Esophagus muscularis mucosa (tissue), 4 donors: ENCODE data around the gene OPRPN. TPM values are rescaled to one million over a fixed set of nuclear protein-coding genes. Genes with fewer than 3 reads are reported as not detected.

Experiments
- DNase-seq: peaks from one replicate; pipeline ENCODE4 v3.0.0-alpha.2; 2017; ENCODE audit errors: extremely low spot score
- H3K27ac ChIP-seq, 4 donors: fragments of 200-600 bp; sonication (generic); replicated peaks in 1 of 4; 1 replicate in 3 of 4; 2 replicates in 1 of 4; pipeline ENCODE4 v1.5.1; 2016 to 2019; ENCODE audit warnings: mild to moderate bottlenecking in 1 of 4
- H3K27me3 ChIP-seq, 4 donors: fragments of 200-600 bp; sonication (generic); one replicate each; pipeline versions ENCODE4 v1.5.1 to v1.6.0; 2016 to 2019
- H3K36me3 ChIP-seq, 4 donors: fragments of 200-600 bp; sonication (generic); one replicate each; pipeline ENCODE4 v1.5.1; 2016 to 2019
- H3K4me1 ChIP-seq, 4 donors: fragments of 200-600 bp; sonication (generic); one replicate each; pipeline ENCODE4 v1.5.1; 2016 to 2019
- H3K4me3 ChIP-seq, 4 donors: fragments of 200-600 bp; sonication (generic); 1 replicate in 2 of 4; 2 replicates in 2 of 4; pipeline ENCODE4 v1.5.1; 2016 to 2019; ENCODE audit warnings: mild to moderate bottlenecking in 4 of 4, moderate library complexity in 1 of 4
- H3K9me3 ChIP-seq, 4 donors: fragments of 200-600 bp; sonication (generic); 1 replicate in 3 of 4; 2 replicates in 1 of 4; pipeline ENCODE4 v1.5.1; 2016 to 2019
- EP300 ChIP-seq: sonication (generic); formaldehyde crosslinking; IDR thresholded peaks from one replicate; pipeline ENCODE4 v1.6.1; 2017; ENCODE audit warnings: antibody characterized with exemption
- POLR2A ChIP-seq: fragments of 450-650 bp; IDR thresholded peaks from one replicate; pipeline ENCODE4 v1.6.1; 2017; ENCODE audit warnings: antibody characterized with exemption, moderate library complexity, mild to moderate bottlenecking, low read depth
- POLR2AphosphoS5 ChIP-seq, 2 donors: sonication (generic); formaldehyde crosslinking; IDR thresholded peaks; one replicate each; pipeline ENCODE4 v1.6.1; 2017; ENCODE audit warnings: antibody characterized with exemption in 2 of 2
- WGBS: methylation state at CpG from one replicate; pipeline ENCODE4 v1.1.5; 2018; 5-methylcytosine and 5-hydroxymethylcytosine counted together
- intact Hi-C: fragments of 100-400 bp; cut with DNase I; formaldehyde crosslinking; loops from one replicate; pipeline ENCODE4 v1.15.1; 2023
- total RNA-seq, 4 donors: library from RNA; depleted of rRNA; stranded (reverse); fragments of >200 nt; gene quantifications; one replicate each; pipeline versions ENCODE4 v1.1.0 to v1.2.1, GENCODE V29; 2016
- TF ChIP-seq, protein P1 (sequence below), 3 experiments: fragments of 200-600 bp in 2 of 3; fragments of 450-650 bp in 1 of 3; sonication (generic) in 2 of 3; IDR thresholded peaks; one replicate each; pipeline ENCODE4 v1.5.1; 2017 to 2019; ENCODE audit warnings: antibody characterized with exemption in 3 of 3, mild to moderate bottlenecking in 2 of 3, moderate library complexity in 1 of 3

Gene OPRPN
- total RNA-seq, 4 donors from 2014 or later, result not detected

DNA sequence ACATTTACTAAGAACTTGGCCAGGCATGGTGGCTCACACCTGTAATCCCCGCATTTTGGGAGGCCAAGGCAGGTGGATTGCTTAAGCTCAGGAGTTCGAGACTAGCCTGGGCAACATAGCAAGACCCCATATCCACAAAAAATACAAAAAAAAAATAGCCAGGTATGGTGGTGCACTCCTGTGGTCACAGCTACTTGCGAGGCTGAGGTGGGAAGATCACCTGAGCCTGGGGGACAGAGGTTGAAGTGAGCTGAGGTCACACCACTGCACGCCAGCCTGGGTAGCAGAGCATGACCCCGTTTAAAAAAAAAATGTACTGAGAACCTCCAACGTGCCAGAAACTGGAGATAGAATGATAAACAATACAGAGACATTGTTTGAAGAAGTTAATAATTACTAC is 8.0 kb downstream of the OPRPN start:
- H3K27ac ChIP-seq, result no peak overlapping the region
- H3K9me3 ChIP-seq, result no peaks in the 10 kb centered on the region
- TF ChIP-seq, protein P1, sequence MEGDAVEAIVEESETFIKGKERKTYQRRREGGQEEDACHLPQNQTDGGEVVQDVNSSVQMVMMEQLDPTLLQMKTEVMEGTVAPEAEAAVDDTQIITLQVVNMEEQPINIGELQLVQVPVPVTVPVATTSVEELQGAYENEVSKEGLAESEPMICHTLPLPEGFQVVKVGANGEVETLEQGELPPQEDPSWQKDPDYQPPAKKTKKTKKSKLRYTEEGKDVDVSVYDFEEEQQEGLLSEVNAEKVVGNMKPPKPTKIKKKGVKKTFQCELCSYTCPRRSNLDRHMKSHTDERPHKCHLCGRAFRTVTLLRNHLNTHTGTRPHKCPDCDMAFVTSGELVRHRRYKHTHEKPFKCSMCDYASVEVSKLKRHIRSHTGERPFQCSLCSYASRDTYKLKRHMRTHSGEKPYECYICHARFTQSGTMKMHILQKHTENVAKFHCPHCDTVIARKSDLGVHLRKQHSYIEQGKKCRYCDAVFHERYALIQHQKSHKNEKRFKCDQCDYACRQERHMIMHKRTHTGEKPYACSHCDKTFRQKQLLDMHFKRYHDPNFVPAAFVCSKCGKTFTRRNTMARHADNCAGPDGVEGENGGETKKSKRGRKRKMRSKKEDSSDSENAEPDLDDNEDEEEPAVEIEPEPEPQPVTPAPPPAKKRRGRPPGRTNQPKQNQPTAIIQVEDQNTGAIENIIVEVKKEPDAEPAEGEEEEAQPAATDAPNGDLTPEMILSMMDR (IDR thresholded peaks at IDR 0.05), result no peak
- TF ChIP-seq POLR2AphosphoS5 (IDR thresholded peaks at IDR 0.05) (no peak), EP300 (no peak), POLR2A (no peak)
- no peaks in the 10 kb centered on the region for H3K36me3 ChIP-seq
- no peaks in the 10 kb centered on the region for H3K4me1 ChIP-seq
- WGBS, result 78% methylated on average over 6 of the region's 6 CpGs
- no peak for DNase-seq
- H3K27me3 ChIP-seq, result no peaks in the 10 kb centered on the region
- H3K4me3 ChIP-seq, result no peak overlapping the region
- intact Hi-C loops, result no loop called here

- 82% methylated on average over 1 of the region's 1 CpG for WGBS
- H3K27me3 ChIP-seq, result no peaks in the 10 kb centered on the region
- H3K4me3 ChIP-seq, result no peak overlapping the region
Measured at GRCh38 chr4:70425306-70425705, 27.6 kb downstream of the OPRPN start.

GRCh38 chr4:70426789-70427188 is 29.0 kb downstream of the OPRPN start:
- DNase-seq, result no peak
- Histone ChIP-seq H3K27ac (no peak overlapping the region), H3K27me3 (no peaks in the 10 kb centered on the region), H3K36me3 (no peaks in the 10 kb centered on the region), H3K4me1 (no peaks in the 10 kb centered on the region), H3K4me3 (no peak overlapping the region), H3K9me3 (peaks cover 0 to 3% (median 0%) of the 10 kb centered on the region in 4 donors)
- TF ChIP-seq EP300, result no peak
- TF ChIP-seq, protein P1 (IDR thresholded peaks at IDR 0.05), result no peak
- TF ChIP-seq POLR2AphosphoS5 (IDR thresholded peaks at IDR 0.05), result no peak
- no peak for TF ChIP-seq POLR2A
- intact Hi-C loops, result no loop called here

More at GRCh38 chr4:70425306-70425705, 27.6 kb downstream of the OPRPN start:
- no peak for DNase-seq
- Histone ChIP-seq H3K9me3 (peaks cover 0 to 3% (median 0%) of the 10 kb centered on the region in 4 donors), H3K27ac (no peak overlapping the region), H3K4me1 (no peaks in the 10 kb centered on the region), H3K36me3 (no peaks in the 10 kb centered on the region)
- TF ChIP-seq EP300 (no peak), POLR2AphosphoS5 (IDR thresholded peaks at IDR 0.05) (no peak), POLR2A (no peak)
- TF ChIP-seq, protein P1 (IDR thresholded peaks at IDR 0.05), result no peak
- intact Hi-C loops, result no loop called here

- 80% methylated on average over 1 of the region's 7 CpGs for WGBS
- Histone ChIP-seq H3K27ac (no peak overlapping the region), H3K36me3 (no peaks in the 10 kb centered on the region), H3K4me3 (no peak overlapping the region), H3K4me1 (no peaks in the 10 kb centered on the region), H3K9me3 (no peaks in the 10 kb centered on the region), H3K27me3 (peaks cover 0 to 6% (median 0%) of the 10 kb centered on the region in 4 donors)
- DNase-seq, result no peak
- intact Hi-C loops, result no loop called here
- TF ChIP-seq POLR2AphosphoS5 (IDR thresholded peaks at IDR 0.05), result no peak
- TF ChIP-seq, protein P1 (IDR thresholded peaks at IDR 0.05), result no peak
- no peak for TF ChIP-seq POLR2A
- TF ChIP-seq EP300, result no peak
Measured at GRCh38 chr4:70437197-70437596, 39.5 kb downstream of the OPRPN start.

DNA sequence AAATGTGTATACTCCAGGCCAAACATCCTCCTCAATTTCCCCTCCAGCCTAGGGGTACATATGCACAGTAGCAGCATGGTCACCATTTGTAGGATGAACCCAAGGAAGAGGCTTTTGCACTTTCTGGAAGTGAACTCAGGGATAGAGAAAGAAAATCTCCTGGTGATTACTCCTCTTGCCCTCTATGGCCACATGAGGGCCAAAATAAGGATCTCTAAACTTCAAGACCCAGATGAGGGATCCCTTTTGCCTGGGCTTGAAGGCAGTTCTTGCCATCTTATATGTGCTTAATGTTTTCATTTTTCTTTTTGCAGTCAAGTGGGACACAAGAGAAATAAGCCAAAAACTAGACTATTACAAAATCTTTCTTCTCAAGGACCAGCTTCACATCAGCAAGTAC is 44.7 kb downstream of the OPRPN start:
- TF ChIP-seq EP300 (no peak), POLR2A (no peak), POLR2AphosphoS5 (IDR thresholded peaks at IDR 0.05) (no peak)
- TF ChIP-seq, protein P1 (IDR thresholded peaks at IDR 0.05), result no peak
- no peak for DNase-seq
- Histone ChIP-seq H3K36me3 (no peaks in the 10 kb centered on the region), H3K27ac (no peak overlapping the region), H3K9me3 (no peaks in the 10 kb centered on the region), H3K4me3 (no peak overlapping the region), H3K4me1 (no peaks in the 10 kb centered on the region), H3K27me3 (peaks cover 0 to under 1% (median 0%) of the 10 kb centered on the region in 4 donors)
- intact Hi-C loops, result no loop called here
